WTC11 (cell line): Measurements from ENCODE around the gene FANCI. TPM values are rescaled to one million over a fixed set of nuclear protein-coding genes. Genes with fewer than 3 reads are reported as not detected.

Experiments
- ATAC-seq: fragments of 200-7000 bp; cut with Tn5 transposase; 2 replicates; pipeline ENCODE4 v1.10.0; 2021; ENCODE audit warnings: mild to moderate bottlenecking, moderate library complexity
- CTCF ChIA-PET: fragments of 300-600 bp; sonication (Branson Sonifier 250); formaldehyde crosslinking; loops from one replicate; lab custom pipeline; 2021; ENCODE audit warnings: antibody characterized with exemption; lab: Charles Lee
- POLR2A ChIA-PET: fragments of 350-600 bp; sonication (Branson Sonifier 250); formaldehyde crosslinking; loops from one replicate; lab custom pipeline; 2021; ENCODE audit warnings: antibody characterized with exemption; lab: Charles Lee
- DNase-seq: peaks from one replicate; pipeline ENCODE4 v3.0.0; 2021; ENCODE audit warnings: low spot score
- H3K27ac Mint-ChIP-seq: 2 replicates; pipeline ENCODE4 v1.8.0; 2021; ENCODE audit warnings: mixed read lengths
- H3K27me3 Mint-ChIP-seq: 2 replicates; pipeline ENCODE4 v1.8.0; 2021; ENCODE audit warnings: low read depth, mild to moderate bottlenecking, moderate library complexity, mixed read lengths
- H3K36me3 Mint-ChIP-seq: 2 replicates; pipeline ENCODE4 v1.8.0; 2021; ENCODE audit warnings: mixed read lengths
- H3K4me1 Mint-ChIP-seq: 2 replicates; pipeline ENCODE4 v1.8.0; 2022; ENCODE audit warnings: mixed read lengths
- H3K4me3 Mint-ChIP-seq: 2 replicates; pipeline ENCODE4 v1.8.0; 2021; ENCODE audit warnings: mild to moderate bottlenecking, moderate library complexity, mixed read lengths
- H3K9me3 Mint-ChIP-seq: 2 replicates; pipeline ENCODE4 v1.8.0; 2021; ENCODE audit warnings: mixed read lengths
- E2F1 ChIP-seq: sonication (generic); formaldehyde crosslinking; IDR thresholded peaks from 2 replicates; pipeline ENCODE4 v1.8.0; 2022; ENCODE audit warnings: mild to moderate bottlenecking, missing genetic modification reagents
- ESRRA ChIP-seq: sonication (generic); formaldehyde crosslinking; IDR thresholded peaks from 2 replicates; pipeline ENCODE4 v1.8.1; 2022; ENCODE audit warnings: mild to moderate bottlenecking, missing genetic modification reagents, borderline replicate concordance
- FOXP1 ChIP-seq: sonication (generic); formaldehyde crosslinking; IDR thresholded peaks from 2 replicates; pipeline ENCODE4 v1.8.0; 2022; ENCODE audit warnings: missing genetic modification reagents, mild to moderate bottlenecking, moderate library complexity, borderline replicate concordance
- GTF2I ChIP-seq: fragments of 250-450 bp; sonication (Bioruptor Pico); conservative IDR thresholded peaks from 2 replicates; pipeline ENCODE4 v1.4.0; 2021; ENCODE audit warnings: mild to moderate bottlenecking
- HMGA2 ChIP-seq: fragments of 250-450 bp; sonication (Bioruptor Pico); IDR thresholded peaks from 2 replicates; pipeline ENCODE4 v1.4.0; 2021; ENCODE audit warnings: mild to moderate bottlenecking, moderate library complexity
- IRF1 ChIP-seq: sonication (generic); formaldehyde crosslinking; IDR thresholded peaks from 2 replicates; pipeline ENCODE4 v1.8.0; 2023; ENCODE audit warnings: missing genetic modification reagents
- JAZF1 ChIP-seq: fragments of 250-450 bp; sonication (Bioruptor Pico); IDR thresholded peaks from 2 replicates; pipeline ENCODE4 v1.9.0; 2021; ENCODE audit warnings: moderate library complexity, mild to moderate bottlenecking, inconsistent platforms
- NFATC4 ChIP-seq: fragments of 250-450 bp; sonication (Bioruptor Pico); IDR thresholded peaks from 2 replicates; pipeline ENCODE4 v1.9.0; 2021; ENCODE audit warnings: mild to moderate bottlenecking
- NFYB ChIP-seq: sonication (generic); formaldehyde crosslinking; conservative IDR thresholded peaks from 2 replicates; pipeline ENCODE4 v1.8.0; 2022; ENCODE audit warnings: low read depth, missing genetic modification reagents
- NR2C2 ChIP-seq: sonication (generic); formaldehyde crosslinking; IDR thresholded peaks from 2 replicates; pipeline ENCODE4 v1.8.0; 2022; ENCODE audit warnings: mild to moderate bottlenecking, missing genetic modification reagents
- OVOL2 ChIP-seq: fragments of 250-450 bp; sonication (Bioruptor Pico); IDR thresholded peaks from 2 replicates; pipeline ENCODE4 v1.9.0; 2021; ENCODE audit warnings: mild to moderate bottlenecking, borderline replicate concordance
- PRRX2 ChIP-seq: fragments of 250-450 bp; sonication (Bioruptor Pico); IDR thresholded peaks from 2 replicates; pipeline ENCODE4 v1.8.0; 2021; ENCODE audit warnings: mild to moderate bottlenecking
- SP1 ChIP-seq: sonication (generic); formaldehyde crosslinking; conservative IDR thresholded peaks from 2 replicates; pipeline ENCODE4 v1.8.1; 2022; ENCODE audit warnings: missing genetic modification reagents
- TEAD4 ChIP-seq: sonication (generic); formaldehyde crosslinking; IDR thresholded peaks from 2 replicates; pipeline ENCODE4 v1.8.0; 2022; ENCODE audit warnings: mild to moderate bottlenecking, missing genetic modification reagents
- USF1 ChIP-seq: sonication (generic); formaldehyde crosslinking; IDR thresholded peaks from 2 replicates; pipeline ENCODE4 v1.8.0; 2022; ENCODE audit warnings: mild to moderate bottlenecking, missing genetic modification reagents
- ZNF232 ChIP-seq: sonication (generic); formaldehyde crosslinking; IDR thresholded peaks from 2 replicates; pipeline ENCODE4 v1.8.0; 2022; ENCODE audit warnings: mild to moderate bottlenecking, missing genetic modification reagents
- ZNF281 ChIP-seq: sonication (generic); formaldehyde crosslinking; IDR thresholded peaks from 2 replicates; pipeline ENCODE4 v1.8.0; 2023; ENCODE audit warnings: mild to moderate bottlenecking, missing genetic modification reagents
- total RNA-seq: library from RNA; stranded (reverse); gene quantifications from 3 replicates; pipeline ENCODE4 v1.2.3, GENCODE V29; 2021
- TF ChIP-seq, protein P1 (sequence below): sonication (generic); formaldehyde crosslinking; IDR thresholded peaks from 2 replicates; pipeline ENCODE4 v1.8.1; 2023; ENCODE audit warnings: mild to moderate bottlenecking, missing genetic modification reagents, moderate library complexity
- TF ChIP-seq, protein P2 (sequence below): sonication (generic); formaldehyde crosslinking; IDR thresholded peaks from 2 replicates; pipeline ENCODE4 v1.8.1; 2022; ENCODE audit warnings: low read depth, missing genetic modification reagents, borderline replicate concordance
- TF ChIP-seq, protein P3 (sequence below): fragments of 200-600 bp; IDR thresholded peaks from 2 replicates; pipeline ENCODE4 v1.8.0; 2022; ENCODE audit warnings: antibody characterized with exemption
- TF ChIP-seq, protein P4 (sequence below): fragments of 250-450 bp; sonication (Bioruptor Pico); IDR thresholded peaks from 2 replicates; pipeline ENCODE4 v2.1.2; 2022; ENCODE audit warnings: mild to moderate bottlenecking, moderate library complexity
- TF ChIP-seq, protein P5 (sequence below): sonication (generic); formaldehyde crosslinking; conservative IDR thresholded peaks from 2 replicates; pipeline ENCODE4 v1.8.1; 2022; ENCODE audit warnings: mild to moderate bottlenecking, missing genetic modification reagents

Gene FANCI
- total RNA-seq, 1 experiment from 2014 or later, result 108 TPM

DNA sequence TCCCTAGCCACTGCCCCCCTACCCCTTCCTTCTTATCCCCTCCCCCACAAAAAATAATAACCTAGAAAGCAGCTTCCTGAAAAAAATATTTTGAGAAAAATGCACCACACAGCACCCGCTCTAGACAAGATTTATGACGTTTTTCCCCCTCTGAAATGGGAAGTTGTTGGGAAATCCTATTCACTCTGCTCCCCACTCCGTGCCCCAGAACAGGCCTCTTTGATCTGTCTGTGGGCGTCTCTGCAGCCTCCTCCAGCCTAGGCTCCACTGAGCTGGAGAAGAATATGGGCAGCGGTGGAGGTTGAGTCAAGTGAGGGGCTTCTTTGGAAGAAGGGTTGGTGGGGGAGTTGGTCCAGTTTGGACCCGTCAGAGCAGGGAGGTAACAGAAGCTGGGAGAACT lies 119.4 kb downstream of the FANCI start (continued):
- TF ChIP-seq NFATC4 (CRISPR knock-in tag) (no peak), FOXP1 (no peak), HMGA2 (CRISPR knock-in tag) (no peak), SP1 (CRISPR knock-in tag) (no peak), PRRX2 (CRISPR knock-in tag) (no peak), GTF2I (no peak), IRF1 (no peak), E2F1 (CRISPR knock-in tag) (no peak), USF1 (CRISPR knock-in tag) (no peak), OVOL2 (CRISPR knock-in tag) (no peak)
- TF ChIP-seq, protein P1, sequence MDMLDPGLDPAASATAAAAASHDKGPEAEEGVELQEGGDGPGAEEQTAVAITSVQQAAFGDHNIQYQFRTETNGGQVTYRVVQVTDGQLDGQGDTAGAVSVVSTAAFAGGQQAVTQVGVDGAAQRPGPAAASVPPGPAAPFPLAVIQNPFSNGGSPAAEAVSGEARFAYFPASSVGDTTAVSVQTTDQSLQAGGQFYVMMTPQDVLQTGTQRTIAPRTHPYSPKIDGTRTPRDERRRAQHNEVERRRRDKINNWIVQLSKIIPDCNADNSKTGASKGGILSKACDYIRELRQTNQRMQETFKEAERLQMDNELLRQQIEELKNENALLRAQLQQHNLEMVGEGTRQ (CRISPR knock-in tag), result no peak

GRCh38 chr15:89363770-89364169 lies 120.0 kb downstream of the FANCI start:
- TF ChIP-seq FOXP1 (no peak), TEAD4 (CRISPR knock-in tag) (no peak), ZNF232 (CRISPR knock-in tag) (no peak), ESRRA (no peak), NR2C2 (no peak), JAZF1 (CRISPR knock-in tag) (no peak), NFYB (CRISPR knock-in tag) (no peak), NFATC4 (CRISPR knock-in tag) (no peak), ZNF281 (CRISPR knock-in tag) (no peak)
- TF ChIP-seq, protein P2, sequence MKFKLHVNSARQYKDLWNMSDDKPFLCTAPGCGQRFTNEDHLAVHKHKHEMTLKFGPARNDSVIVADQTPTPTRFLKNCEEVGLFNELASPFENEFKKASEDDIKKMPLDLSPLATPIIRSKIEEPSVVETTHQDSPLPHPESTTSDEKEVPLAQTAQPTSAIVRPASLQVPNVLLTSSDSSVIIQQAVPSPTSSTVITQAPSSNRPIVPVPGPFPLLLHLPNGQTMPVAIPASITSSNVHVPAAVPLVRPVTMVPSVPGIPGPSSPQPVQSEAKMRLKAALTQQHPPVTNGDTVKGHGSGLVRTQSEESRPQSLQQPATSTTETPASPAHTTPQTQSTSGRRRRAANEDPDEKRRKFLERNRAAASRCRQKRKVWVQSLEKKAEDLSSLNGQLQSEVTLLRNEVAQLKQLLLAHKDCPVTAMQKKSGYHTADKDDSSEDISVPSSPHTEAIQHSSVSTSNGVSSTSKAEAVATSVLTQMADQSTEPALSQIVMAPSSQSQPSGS (CRISPR knock-in tag), result no peak
- TF ChIP-seq, protein P3, sequence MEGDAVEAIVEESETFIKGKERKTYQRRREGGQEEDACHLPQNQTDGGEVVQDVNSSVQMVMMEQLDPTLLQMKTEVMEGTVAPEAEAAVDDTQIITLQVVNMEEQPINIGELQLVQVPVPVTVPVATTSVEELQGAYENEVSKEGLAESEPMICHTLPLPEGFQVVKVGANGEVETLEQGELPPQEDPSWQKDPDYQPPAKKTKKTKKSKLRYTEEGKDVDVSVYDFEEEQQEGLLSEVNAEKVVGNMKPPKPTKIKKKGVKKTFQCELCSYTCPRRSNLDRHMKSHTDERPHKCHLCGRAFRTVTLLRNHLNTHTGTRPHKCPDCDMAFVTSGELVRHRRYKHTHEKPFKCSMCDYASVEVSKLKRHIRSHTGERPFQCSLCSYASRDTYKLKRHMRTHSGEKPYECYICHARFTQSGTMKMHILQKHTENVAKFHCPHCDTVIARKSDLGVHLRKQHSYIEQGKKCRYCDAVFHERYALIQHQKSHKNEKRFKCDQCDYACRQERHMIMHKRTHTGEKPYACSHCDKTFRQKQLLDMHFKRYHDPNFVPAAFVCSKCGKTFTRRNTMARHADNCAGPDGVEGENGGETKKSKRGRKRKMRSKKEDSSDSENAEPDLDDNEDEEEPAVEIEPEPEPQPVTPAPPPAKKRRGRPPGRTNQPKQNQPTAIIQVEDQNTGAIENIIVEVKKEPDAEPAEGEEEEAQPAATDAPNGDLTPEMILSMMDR, result no peak
- TF ChIP-seq, protein P4, sequence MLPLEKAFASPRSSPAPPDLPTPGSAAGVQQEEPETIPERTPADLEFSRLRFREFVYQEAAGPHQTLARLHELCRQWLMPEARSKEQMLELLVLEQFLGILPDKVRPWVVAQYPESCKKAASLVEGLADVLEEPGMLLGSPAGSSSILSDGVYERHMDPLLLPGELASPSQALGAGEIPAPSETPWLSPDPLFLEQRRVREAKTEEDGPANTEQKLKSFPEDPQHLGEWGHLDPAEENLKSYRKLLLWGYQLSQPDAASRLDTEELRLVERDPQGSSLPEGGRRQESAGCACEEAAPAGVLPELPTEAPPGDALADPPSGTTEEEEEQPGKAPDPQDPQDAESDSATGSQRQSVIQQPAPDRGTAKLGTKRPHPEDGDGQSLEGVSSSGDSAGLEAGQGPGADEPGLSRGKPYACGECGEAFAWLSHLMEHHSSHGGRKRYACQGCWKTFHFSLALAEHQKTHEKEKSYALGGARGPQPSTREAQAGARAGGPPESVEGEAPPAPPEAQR (CRISPR knock-in tag), result no peak
- TF ChIP-seq, protein P5, sequence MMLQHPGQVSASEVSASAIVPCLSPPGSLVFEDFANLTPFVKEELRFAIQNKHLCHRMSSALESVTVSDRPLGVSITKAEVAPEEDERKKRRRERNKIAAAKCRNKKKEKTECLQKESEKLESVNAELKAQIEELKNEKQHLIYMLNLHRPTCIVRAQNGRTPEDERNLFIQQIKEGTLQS (CRISPR knock-in tag), result no peak

More at GRCh38 chr15:89363770-89364169, 120.0 kb downstream of the FANCI start:
- DNase-seq, result no peak
- ATAC-seq, result no peak
- H3K4me3 Mint-ChIP-seq, result no peak overlapping the region
- H3K27ac Mint-ChIP-seq, result no peak overlapping the region
- POLR2A ChIA-PET, result no interaction called here
- peaks cover 20% of the 10 kb centered on the region for H3K4me1 Mint-ChIP-seq
- no peaks in the 10 kb centered on the region; the same call in 1 of the 2 replicates for H3K36me3 Mint-ChIP-seq
- CTCF ChIA-PET, result interaction anchor here (2.1 to 3.7 kb wide), 2 partner anchors 53 to 60 kb away, joined by 6 to 26 read pairs; no protein-coding TSS in a partner anchor
- peaks cover 98% of the 10 kb centered on the region for H3K27me3 Mint-ChIP-seq
- H3K9me3 Mint-ChIP-seq, result no peaks in the 10 kb centered on the region
